Measurements from ENCODE around the gene ACTRT3.

GRCh38 chr3:169790687-169791429 lies 21.5 kb upstream of the ACTRT3 start:
- no peak for TF ChIP-seq CTCF (IDR thresholded peaks at IDR 0.05; ENCODE audit: low read depth, low read length)
- no peak for TF ChIP-seq EZH2phosphoT487 (IDR thresholded peaks at IDR 0.05; ENCODE audit: low read depth)

All from OCI-LY3 (cell line).